ENCODE data around the gene MEGF11. TPM values are rescaled to one million over a fixed set of nuclear protein-coding genes. Genes with fewer than 3 reads are reported as not detected.

Gene MEGF11
- total RNA-seq, 1 donor from 2014 or later: not detected

DNA sequence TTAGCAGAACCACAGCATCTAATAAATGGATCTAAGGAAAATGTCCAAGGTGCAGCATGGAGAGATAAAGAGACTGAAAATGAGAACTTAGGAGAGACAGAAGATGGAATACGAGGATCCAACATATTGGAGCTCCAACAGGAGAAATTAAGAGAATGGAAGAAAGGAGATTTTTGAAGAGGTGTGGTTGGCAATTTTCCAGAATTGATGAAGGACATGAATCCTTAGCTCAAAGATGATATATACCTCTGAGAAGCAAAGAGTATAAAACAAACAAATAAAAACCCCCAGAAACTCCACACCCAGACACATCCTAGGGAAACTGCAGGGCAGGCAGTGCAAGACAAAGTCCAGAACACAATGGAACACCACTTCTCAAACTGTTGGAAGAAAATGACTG lies 141.2 kb downstream of the MEGF11 start:
- Mint-ChIP-seq H3K27me3 (ENCODE audit: insufficient read depth) (peaks cover 29% of the 10 kb centered on the region), H3K4me3 (no peak overlapping the region), H3K4me1 (ENCODE audit: low read depth) (peaks cover 11% of the 10 kb centered on the region), H3K27ac (no peak overlapping the region), H3K36me3 (ENCODE audit: low read depth) (no peaks in the 10 kb centered on the region), H3K9me3 (no peaks in the 10 kb centered on the region)
- intact Hi-C loops (cut with micrococcal nuclease): no loop called here
- DNase-seq (ENCODE audit: low spot score): no peak

DNA sequence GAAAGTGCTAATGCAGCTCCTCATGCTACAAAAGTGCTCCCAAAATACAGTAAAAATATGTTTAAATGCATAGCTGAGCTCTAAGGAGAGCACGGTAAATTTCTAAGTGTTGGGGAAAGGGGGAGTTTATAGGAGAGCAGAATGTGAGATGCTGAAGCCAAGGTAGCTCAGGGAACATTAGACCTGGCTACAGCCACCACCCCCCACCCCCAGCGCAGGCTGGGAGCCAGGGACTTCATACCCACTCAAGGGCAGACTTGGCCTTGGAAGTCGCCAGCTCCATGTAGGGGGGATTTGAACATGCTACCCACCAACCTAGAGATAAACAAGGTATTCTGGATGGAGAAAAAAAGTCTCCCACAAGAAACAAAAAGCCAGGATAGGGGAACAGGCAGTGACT lies 142.2 kb downstream of the MEGF11 start:
- H3K36me3 Mint-ChIP-seq (ENCODE audit: low read depth): no peaks in the 10 kb centered on the region
- intact Hi-C loops (cut with micrococcal nuclease): no loop called here
- no peak overlapping the region for H3K27ac Mint-ChIP-seq
- no peak for DNase-seq (ENCODE audit: low spot score)
- H3K4me1 Mint-ChIP-seq (ENCODE audit: low read depth): peaks cover 9% of the 10 kb centered on the region
- no peak overlapping the region for H3K4me3 Mint-ChIP-seq
- peaks cover 31% of the 10 kb centered on the region for H3K27me3 Mint-ChIP-seq (ENCODE audit: insufficient read depth)
- no peaks in the 10 kb centered on the region for H3K9me3 Mint-ChIP-seq

DNA sequence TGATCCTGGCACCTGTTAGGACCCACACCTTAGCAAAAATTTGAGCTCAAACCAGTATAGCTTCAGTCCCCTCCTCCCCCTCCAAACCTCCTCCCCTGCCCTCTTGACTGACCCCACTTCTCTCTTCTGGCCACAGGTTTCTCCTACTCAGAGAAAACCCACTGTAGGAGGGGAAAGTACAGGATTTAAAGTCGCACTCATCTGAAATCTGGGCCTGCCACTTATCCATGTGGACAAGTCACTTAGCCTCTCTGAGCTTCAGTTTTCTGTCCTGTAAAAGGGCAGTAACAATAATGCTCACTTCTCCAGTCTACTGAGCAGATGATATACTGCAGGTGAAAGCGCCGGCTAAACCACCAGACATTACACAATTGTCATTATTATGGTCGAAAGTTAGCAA lies 142.7 kb downstream of the MEGF11 start:
- Mint-ChIP-seq H3K27ac (no peak overlapping the region), H3K4me3 (no peak overlapping the region), H3K4me1 (ENCODE audit: low read depth) (peaks cover 5% of the 10 kb centered on the region), H3K36me3 (ENCODE audit: low read depth) (no peaks in the 10 kb centered on the region), H3K27me3 (ENCODE audit: insufficient read depth) (peaks cover 31% of the 10 kb centered on the region), H3K9me3 (no peaks in the 10 kb centered on the region)
- intact Hi-C loops (cut with micrococcal nuclease): no loop called here
- no peak for DNase-seq (ENCODE audit: low spot score)

DNA sequence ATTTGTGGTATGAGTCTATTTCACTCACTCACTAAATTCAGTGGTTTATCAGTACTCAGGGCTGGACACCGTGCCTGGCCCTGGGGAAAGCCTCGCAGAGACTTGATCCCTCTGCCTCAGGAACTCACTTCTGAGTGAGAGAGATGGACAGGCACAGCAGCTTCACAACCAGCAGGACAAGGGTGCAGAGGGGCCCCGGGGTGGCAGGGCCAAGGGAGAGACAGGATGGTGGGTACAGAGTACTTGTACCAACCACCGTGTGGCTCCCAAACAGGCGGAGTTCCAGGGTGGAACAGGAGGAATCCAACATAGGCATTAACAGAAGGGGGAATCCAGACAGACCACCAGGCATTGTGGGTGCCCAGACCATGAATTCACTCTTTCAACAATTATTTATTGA lies 143.7 kb downstream of the MEGF11 start:
- DNase-seq (ENCODE audit: low spot score): no peak
- no peaks in the 10 kb centered on the region for H3K36me3 Mint-ChIP-seq (ENCODE audit: low read depth)
- intact Hi-C loops (cut with micrococcal nuclease): no loop called here
- H3K27ac Mint-ChIP-seq: no peak overlapping the region
- H3K4me3 Mint-ChIP-seq: no peak overlapping the region
- peaks cover 31% of the 10 kb centered on the region for H3K27me3 Mint-ChIP-seq (ENCODE audit: insufficient read depth)
- no peaks in the 10 kb centered on the region for H3K9me3 Mint-ChIP-seq
- no peaks in the 10 kb centered on the region for H3K4me1 Mint-ChIP-seq (ENCODE audit: low read depth)

DNA sequence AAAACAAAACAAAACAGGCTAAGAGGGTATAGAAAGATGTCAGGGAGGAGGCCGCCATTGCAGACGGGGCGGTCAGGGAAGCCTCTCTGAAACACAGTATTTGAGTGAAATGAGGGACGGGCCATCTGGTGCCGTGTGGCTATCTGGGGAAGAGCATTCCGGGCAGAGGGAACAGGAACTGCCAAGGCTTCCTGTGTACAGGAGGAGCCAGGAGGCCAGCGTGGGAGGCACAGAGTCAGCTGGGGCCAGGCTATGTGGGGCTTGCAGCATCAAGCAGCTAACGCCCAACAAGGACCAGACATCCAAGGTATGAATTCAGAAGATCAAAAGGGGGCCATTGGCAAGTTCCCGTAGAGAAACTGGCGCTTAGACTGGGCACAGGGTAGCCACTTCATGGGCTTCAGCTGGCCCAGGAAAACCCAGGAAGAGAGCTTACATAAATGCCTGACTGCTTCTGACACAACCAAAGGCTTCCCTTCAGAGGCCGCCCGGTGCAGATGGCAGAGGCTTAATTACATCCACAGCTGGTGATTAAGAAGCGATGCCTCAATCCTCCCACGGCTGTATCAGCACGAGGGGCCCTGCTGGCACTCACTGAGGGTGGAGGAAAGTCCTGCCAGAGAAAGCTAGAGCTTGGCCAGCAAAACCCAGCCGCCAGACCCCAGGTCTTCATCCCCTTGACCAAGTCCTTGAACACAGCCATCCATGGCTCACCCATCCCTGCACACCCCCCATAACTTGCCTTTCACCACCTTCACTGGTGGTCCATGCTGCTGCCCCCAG lies 144.9 kb downstream of the MEGF11 start:
- no peaks in the 10 kb centered on the region for H3K36me3 Mint-ChIP-seq (ENCODE audit: low read depth)
- H3K27ac Mint-ChIP-seq: no peak overlapping the region
- no peak for DNase-seq (ENCODE audit: low spot score)
- no peaks in the 10 kb centered on the region for H3K4me1 Mint-ChIP-seq (ENCODE audit: low read depth)
- H3K4me3 Mint-ChIP-seq: no peak overlapping the region
- intact Hi-C loops (cut with micrococcal nuclease): no loop called here
- H3K27me3 Mint-ChIP-seq (ENCODE audit: insufficient read depth): peaks cover 30% of the 10 kb centered on the region
- no peaks in the 10 kb centered on the region for H3K9me3 Mint-ChIP-seq

DNA sequence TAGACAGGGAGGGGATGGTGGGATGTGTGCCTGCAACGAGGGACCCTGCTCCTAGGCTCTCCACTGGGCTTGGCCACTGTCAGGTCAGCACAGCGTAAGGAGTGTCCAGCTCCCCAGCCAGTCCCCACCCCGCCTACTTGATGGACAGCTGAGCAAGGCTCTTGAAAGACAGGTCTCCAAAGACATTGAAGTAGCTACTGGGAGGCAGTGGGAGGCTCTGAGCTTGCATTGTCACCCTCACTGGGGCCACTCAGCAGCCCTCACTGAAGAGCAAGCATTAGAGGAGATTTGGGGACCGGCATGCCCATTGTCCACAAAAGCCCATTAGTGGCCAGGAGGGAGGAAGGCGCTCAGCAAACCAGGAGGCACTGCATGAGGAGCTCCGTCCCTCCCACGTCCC lies 146.5 kb downstream of the MEGF11 start:
- DNase-seq (ENCODE audit: low spot score): no peak
- Mint-ChIP-seq H3K27me3 (ENCODE audit: insufficient read depth) (peaks cover 28% of the 10 kb centered on the region), H3K4me3 (no peak overlapping the region), H3K9me3 (no peaks in the 10 kb centered on the region), H3K27ac (no peak overlapping the region), H3K36me3 (ENCODE audit: low read depth) (no peaks in the 10 kb centered on the region), H3K4me1 (ENCODE audit: low read depth) (no peaks in the 10 kb centered on the region)
- intact Hi-C loops (cut with micrococcal nuclease): no loop called here

DNA sequence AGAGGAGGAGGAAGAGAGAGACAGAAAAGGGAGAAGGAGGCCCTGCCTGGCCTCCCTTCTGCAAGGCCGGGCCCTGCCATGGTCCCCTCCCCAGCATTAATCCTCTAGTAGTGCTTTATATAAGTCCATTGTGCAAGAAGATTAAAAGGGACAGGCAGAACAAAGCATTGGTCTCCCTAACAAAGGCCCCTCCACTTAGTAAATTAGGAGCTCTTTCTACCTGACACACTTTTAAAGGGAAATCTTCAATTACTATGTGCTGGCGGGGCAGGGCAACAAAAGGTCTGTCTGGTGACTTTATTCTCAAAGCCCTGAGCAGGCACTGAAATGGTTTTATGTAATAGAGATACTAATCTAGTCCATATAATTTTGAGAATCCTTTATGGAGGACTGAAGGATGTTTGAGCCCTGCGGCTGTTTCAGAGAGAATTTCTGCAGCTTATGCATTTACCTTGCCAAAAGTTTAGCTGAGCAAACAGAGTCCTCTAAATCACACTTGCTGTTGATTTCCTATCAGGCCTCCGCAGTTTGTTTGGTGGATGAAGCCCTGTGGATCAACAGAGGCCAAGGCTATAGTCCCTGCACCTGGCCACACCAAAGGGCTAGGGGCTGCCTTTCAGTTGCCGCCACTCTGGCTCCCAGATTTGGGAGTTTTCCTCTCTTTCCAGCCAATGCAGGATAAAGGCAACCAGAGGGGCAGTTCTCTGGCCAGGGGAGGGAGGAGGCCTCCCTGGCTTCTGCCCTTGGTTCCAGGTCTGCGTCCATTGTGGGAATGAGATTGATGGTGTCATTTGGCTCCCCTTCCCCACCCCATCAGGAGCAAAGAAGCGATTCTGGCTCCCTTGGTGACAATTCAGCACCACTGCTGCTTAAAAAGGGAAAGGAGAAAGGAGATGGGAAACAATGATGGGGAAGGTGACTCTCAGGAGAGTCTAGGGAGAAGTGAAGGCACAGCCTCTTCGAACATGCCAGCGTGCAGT lies 148.0 kb downstream of the MEGF11 start:
- H3K9me3 Mint-ChIP-seq: no peaks in the 10 kb centered on the region
- H3K27me3 Mint-ChIP-seq (ENCODE audit: insufficient read depth): peaks cover 18% of the 10 kb centered on the region
- no peaks in the 10 kb centered on the region for H3K4me1 Mint-ChIP-seq (ENCODE audit: low read depth)
- no peak overlapping the region for H3K27ac Mint-ChIP-seq
- no peaks in the 10 kb centered on the region for H3K36me3 Mint-ChIP-seq (ENCODE audit: low read depth)
- H3K4me3 Mint-ChIP-seq: no peak overlapping the region
- intact Hi-C loops (cut with micrococcal nuclease): no loop called here
- no peak for DNase-seq (ENCODE audit: low spot score)

DNA sequence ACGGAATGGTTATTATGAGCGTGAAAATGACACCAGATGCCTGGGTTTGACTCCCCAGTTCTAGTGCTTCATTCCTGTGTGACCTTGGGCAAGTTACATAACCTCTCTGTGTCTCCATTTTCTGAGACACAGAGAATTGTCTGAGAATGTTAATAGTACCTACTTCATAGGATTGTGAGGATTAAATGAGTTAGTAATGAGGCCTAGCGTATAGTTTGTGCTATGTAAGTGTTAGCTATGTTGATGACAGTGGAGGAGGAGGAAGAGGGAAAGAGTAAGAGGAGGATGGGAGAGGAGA lies 150.3 kb downstream of the MEGF11 start:
- Mint-ChIP-seq H3K27me3 (ENCODE audit: insufficient read depth) (peaks cover 14% of the 10 kb centered on the region), H3K4me1 (ENCODE audit: low read depth) (no peaks in the 10 kb centered on the region), H3K4me3 (no peak overlapping the region), H3K27ac (no peak overlapping the region), H3K36me3 (ENCODE audit: low read depth) (no peaks in the 10 kb centered on the region), H3K9me3 (no peaks in the 10 kb centered on the region)
- intact Hi-C loops (cut with micrococcal nuclease): no loop called here
- no peak for DNase-seq (ENCODE audit: low spot score)

DNA sequence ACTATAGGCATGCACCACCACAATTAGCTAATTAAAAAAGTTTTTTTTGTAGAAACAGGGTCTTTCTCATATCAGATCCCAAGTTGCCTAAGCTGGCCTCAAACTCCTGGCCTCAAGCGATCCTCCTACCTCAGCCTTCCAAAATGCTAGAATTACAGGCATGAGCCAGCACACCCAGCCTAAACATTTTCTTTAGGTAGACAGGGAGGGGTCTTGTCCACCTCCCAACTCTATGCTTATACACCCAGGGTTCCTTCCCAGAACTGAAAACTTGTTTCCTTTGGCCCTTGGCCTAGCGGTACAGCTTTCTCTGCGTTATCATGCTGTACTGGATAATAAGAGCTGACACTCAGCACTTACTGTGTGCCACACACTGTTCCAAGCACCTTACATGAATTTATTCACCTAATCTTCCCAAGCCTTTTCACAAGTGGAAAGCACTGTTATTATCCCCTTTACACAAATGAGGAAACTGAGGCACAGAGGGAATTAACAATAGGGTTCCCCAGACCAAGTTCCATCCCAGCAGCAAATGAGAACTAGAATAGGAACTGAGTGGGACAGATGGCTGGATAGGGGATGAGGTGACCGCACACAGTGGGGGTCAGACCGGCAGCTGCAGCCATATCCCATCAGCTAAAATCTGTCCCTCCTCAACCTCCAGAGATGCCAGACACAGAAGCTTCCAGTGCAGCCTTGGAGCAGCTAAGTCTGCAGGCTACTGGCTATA lies 150.8 kb downstream of the MEGF11 start:
- intact Hi-C loops (cut with micrococcal nuclease): no loop called here
- DNase-seq (ENCODE audit: low spot score): no peak
- Mint-ChIP-seq H3K27ac (no peak overlapping the region), H3K9me3 (no peaks in the 10 kb centered on the region), H3K4me1 (ENCODE audit: low read depth) (no peaks in the 10 kb centered on the region), H3K36me3 (ENCODE audit: low read depth) (no peaks in the 10 kb centered on the region), H3K27me3 (ENCODE audit: insufficient read depth) (peaks cover 14% of the 10 kb centered on the region), H3K4me3 (no peak overlapping the region)

DNA sequence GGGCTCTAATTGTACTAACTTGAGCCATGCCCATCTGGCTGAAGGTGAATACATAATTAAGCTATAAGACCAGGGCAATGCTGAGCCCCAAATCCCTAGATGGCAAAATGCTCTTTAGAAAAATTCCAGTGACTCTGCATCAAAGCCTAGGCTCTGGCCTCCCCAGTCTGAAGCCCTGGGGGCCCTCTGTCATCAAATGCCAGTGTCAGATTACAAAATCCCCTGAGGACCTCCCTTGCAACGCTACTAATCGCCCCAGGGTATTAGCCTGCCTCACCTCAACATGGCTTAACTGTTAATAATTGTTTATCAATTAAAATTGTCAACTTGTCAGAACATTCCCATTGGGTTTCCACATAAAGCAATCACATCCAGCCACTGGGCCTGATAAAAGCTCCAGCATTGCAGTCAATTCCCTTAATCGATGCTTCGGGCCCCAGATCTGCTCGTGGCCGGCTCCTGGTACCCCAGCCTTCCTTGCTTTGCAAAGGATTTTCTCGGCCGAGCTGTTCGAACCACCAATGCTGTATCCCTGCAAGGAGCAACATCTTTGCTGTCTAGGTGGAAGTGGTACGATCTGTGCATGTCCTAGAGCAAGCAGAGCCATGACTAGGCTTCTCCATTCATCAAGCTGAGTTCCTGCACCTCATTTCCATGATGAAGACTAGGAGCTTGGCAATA lies 151.7 kb downstream of the MEGF11 start:
- DNase-seq (ENCODE audit: low spot score): no peak
- no peak overlapping the region for H3K27ac Mint-ChIP-seq
- no peak overlapping the region for H3K4me3 Mint-ChIP-seq
- no peaks in the 10 kb centered on the region for H3K4me1 Mint-ChIP-seq (ENCODE audit: low read depth)
- intact Hi-C loops (cut with micrococcal nuclease): no loop called here
- no peaks in the 10 kb centered on the region for H3K9me3 Mint-ChIP-seq
- H3K27me3 Mint-ChIP-seq (ENCODE audit: insufficient read depth): peaks cover 14% of the 10 kb centered on the region
- H3K36me3 Mint-ChIP-seq (ENCODE audit: low read depth): no peaks in the 10 kb centered on the region

DNA sequence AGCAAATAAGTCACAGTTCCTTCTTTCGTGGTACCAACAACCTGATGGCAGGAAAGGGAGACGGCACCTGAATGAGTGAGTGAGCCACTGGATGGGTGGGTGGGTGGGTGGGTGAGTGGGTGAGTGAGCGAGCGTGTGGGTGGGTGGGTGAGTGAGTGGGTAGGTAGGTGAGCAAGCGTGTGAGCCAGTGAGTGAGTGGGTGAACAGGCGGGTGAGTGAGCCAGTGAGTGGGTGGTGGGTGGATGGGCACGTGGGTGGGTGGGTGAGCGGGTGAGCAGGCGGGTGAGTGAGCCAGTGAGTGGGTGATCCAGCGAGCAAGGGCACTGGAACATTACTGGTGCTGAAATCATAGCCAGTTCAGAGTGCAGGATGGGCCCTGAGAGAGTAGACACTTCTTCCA lies 152.8 kb downstream of the MEGF11 start:
- intact Hi-C loops (cut with micrococcal nuclease): no loop called here
- no peaks in the 10 kb centered on the region for H3K9me3 Mint-ChIP-seq
- peaks cover 11% of the 10 kb centered on the region for H3K27me3 Mint-ChIP-seq (ENCODE audit: insufficient read depth)
- no peak overlapping the region for H3K27ac Mint-ChIP-seq
- no peaks in the 10 kb centered on the region for H3K36me3 Mint-ChIP-seq (ENCODE audit: low read depth)
- no peak for DNase-seq (ENCODE audit: low spot score)
- no peaks in the 10 kb centered on the region for H3K4me1 Mint-ChIP-seq (ENCODE audit: low read depth)
- H3K4me3 Mint-ChIP-seq: no peak overlapping the region

DNA sequence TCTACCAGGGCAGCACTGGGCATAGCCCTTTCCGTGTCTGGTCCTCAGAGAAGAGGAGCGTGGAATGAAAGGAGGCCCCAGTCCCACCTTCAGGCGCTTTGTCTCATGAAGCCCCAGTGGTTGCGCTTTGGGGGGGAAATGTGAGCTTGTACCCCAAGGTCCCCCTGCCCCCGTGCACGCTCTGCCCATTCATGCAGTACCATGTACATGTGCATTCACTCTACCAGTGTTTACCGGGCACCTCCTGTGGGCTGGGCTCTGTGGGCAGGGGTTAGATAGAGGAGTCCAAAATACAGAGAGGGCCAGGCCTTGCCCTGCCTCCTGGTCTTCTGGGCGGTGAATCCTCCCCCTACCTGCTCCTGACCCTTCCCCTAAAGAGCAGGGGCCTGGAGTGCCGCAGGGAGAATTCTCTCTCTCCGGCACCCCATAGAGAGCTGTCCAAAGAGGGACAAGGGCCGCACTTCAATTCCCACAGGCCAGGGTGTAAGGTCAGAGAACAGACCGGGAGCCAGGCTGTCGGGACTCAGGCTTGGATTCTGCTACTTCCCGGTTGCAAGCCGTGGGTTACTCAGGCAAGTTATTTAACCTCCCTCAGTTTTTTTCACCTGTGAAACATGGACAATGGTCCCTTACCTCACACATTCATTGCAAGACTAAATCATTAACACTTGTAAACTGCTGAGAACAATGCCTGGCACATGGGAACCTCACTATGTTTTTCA lies 153.4 kb downstream of the MEGF11 start:
- Mint-ChIP-seq H3K36me3 (ENCODE audit: low read depth) (no peaks in the 10 kb centered on the region), H3K9me3 (no peaks in the 10 kb centered on the region), H3K4me1 (ENCODE audit: low read depth) (no peaks in the 10 kb centered on the region), H3K4me3 (no peak overlapping the region), H3K27ac (no peak overlapping the region), H3K27me3 (ENCODE audit: insufficient read depth) (peaks cover 12% of the 10 kb centered on the region)
- DNase-seq (ENCODE audit: low spot score): no peak
- intact Hi-C loops (cut with micrococcal nuclease): no loop called here

All from activated T-helper 1 cell treated with anti-CD3 and anti-CD28 coated beads, Interleukin-12 subunit alpha, Interleukin-12 subunit beta, Interleukin-2, Interleukin-4 antibody, amounts not matched to agents 30 ng/mL and 10 ng/mL and 1 ng/mL, durations not matched to agents 14 hours and 24 hours and 36 hours (primary cell).